MCF 10A (cell line): ENCODE results near the gene NHLRC1. TPM values are rescaled to one million over a fixed set of nuclear protein-coding genes. Genes with fewer than 3 reads are reported as not detected.

ENCODE experiments used
- BruUV-seq: library from RNA; stranded (reverse); fragments of 400-500 nt; replicated peaks from 2 replicates; lab custom pipeline; 2021; lab: Mats Ljungman, UMichigan
- CTCF ChIA-PET: fragments of 300-600 bp; sonication (Branson Sonifier 250); formaldehyde crosslinking; extraction: SDS; loops from one replicate; lab custom pipeline; 2021; ENCODE audit warnings: antibody characterized with exemption, inconsistent platforms; lab: Yijun Ruan, JAX
- POLR2A ChIA-PET: fragments of 300-600, 350-650 bp; sonication (Branson Sonifier 250); formaldehyde crosslinking; extraction: SDS; loops from one replicate; lab custom pipeline; 2020; ENCODE audit warnings: antibody characterized with exemption, inconsistent platforms; lab: Yijun Ruan, JAX
- DNase-seq: peaks from one replicate; pipeline ENCODE4 v3.0.0-alpha.2; 2018; ENCODE audit not compliant: unreplicated experiment
- H3K27ac Mint-ChIP-seq: one replicate; pipeline ENCODE4 v1.8.0; 2022; ENCODE audit warnings: mild to moderate bottlenecking, low read depth, mixed read lengths; ENCODE audit not compliant: unreplicated experiment
- H3K27me3 Mint-ChIP-seq: one replicate; pipeline ENCODE4 v1.8.0; 2022; ENCODE audit warnings: mixed read lengths; ENCODE audit not compliant: insufficient read depth, unreplicated experiment
- H3K36me3 Mint-ChIP-seq: one replicate; pipeline ENCODE4 v1.8.0; 2022; ENCODE audit warnings: mild to moderate bottlenecking, moderate library complexity, mixed read lengths; ENCODE audit not compliant: insufficient read depth, unreplicated experiment
- H3K4me1 Mint-ChIP-seq: one replicate; pipeline ENCODE4 v1.8.0; 2022; ENCODE audit warnings: mixed read lengths; ENCODE audit not compliant: insufficient read depth, unreplicated experiment
- H3K4me3 Mint-ChIP-seq: one replicate; pipeline ENCODE4 v1.8.0; 2022; ENCODE audit warnings: mild to moderate bottlenecking, moderate library complexity, mixed read lengths; ENCODE audit not compliant: unreplicated experiment
- H3K9me3 Mint-ChIP-seq: one replicate; pipeline ENCODE4 v1.8.0; 2022; ENCODE audit warnings: mixed read lengths; ENCODE audit not compliant: unreplicated experiment
- intact Hi-C: fragments of 100-400 bp; cut with micrococcal nuclease; formaldehyde crosslinking; loops from 2 replicates; pipeline ENCODE4 v1.14.1; 2022
- total RNA-seq: library from RNA; stranded (reverse); gene quantifications from 2 replicates; pipeline ENCODE4 v1.2.3, GENCODE V29; 2022
- TF ChIP-seq, protein P1 (sequence below): fragments of 200-600 bp; IDR thresholded peaks from one replicate; pipeline ENCODE4 v1.8.0; 2022; ENCODE audit warnings: antibody characterized with exemption, mild to moderate bottlenecking; ENCODE audit not compliant: unreplicated experiment

The NHLRC1 gene
- total RNA-seq, 1 experiment from 2014 or later: not detected

DNA sequence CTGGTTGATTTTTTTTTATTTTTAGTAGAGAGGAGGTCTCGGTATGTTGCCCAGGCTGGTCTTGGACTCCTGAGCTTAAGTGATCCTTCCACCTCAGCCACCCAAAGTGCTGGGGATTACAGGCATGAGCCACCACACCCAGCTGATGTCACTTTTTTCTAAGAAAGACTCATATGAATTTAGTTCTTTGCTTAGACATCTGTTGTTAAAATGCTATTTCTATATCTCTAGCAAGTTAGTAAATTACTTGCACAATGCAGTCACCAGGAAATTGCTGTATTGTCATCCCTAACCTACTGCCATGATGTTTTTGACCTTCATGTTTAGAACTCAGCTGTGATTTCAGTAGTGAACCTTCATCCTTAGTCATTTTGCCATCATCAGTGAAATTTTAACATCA is 38.4 kb upstream of the NHLRC1 start:
- no peak for DNase-seq
- H3K27me3 Mint-ChIP-seq: no peaks in the 10 kb centered on the region
- BruUV-seq: no TSS peak

DNA sequence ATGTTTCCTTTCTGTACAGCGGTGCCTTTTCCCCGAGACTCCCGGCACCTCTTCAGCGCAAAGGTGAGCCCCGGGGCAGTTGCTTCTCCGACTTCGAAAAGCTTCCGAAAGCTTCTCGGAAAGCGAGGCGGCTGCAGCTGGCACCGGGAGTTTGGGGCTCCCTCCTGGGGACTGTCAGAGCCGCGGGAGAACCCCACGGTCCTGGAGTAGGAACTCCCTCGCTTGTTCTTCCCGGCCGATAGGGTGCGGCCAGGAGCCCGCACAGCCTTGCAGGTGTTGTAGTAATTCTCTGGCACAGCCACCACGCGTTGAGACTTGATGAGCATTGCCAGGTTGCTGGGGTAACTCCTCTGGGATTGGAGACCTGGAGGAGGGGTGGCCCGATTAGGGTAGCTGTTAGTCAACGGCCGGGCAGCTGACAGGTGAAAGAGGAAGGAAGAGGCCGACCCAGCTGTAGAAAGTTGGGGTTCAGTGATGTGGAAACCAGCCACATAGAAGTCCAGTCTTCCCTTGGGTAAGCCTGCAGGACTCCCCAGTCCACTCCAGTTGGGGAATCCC is 33.5 kb upstream of the NHLRC1 start:
- Mint-ChIP-seq H3K9me3 (no peaks in the 10 kb centered on the region), H3K4me3 (peak overlapping the region; percentile 94), H3K27me3 (no peaks in the 10 kb centered on the region), H3K27ac (peak overlapping the region; percentile 97), H3K36me3 (peaks cover 20% of the 10 kb centered on the region), H3K4me1 (peaks cover 16% of the 10 kb centered on the region)
- TF ChIP-seq, protein P1, sequence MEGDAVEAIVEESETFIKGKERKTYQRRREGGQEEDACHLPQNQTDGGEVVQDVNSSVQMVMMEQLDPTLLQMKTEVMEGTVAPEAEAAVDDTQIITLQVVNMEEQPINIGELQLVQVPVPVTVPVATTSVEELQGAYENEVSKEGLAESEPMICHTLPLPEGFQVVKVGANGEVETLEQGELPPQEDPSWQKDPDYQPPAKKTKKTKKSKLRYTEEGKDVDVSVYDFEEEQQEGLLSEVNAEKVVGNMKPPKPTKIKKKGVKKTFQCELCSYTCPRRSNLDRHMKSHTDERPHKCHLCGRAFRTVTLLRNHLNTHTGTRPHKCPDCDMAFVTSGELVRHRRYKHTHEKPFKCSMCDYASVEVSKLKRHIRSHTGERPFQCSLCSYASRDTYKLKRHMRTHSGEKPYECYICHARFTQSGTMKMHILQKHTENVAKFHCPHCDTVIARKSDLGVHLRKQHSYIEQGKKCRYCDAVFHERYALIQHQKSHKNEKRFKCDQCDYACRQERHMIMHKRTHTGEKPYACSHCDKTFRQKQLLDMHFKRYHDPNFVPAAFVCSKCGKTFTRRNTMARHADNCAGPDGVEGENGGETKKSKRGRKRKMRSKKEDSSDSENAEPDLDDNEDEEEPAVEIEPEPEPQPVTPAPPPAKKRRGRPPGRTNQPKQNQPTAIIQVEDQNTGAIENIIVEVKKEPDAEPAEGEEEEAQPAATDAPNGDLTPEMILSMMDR: peak; percentile 24
- intact Hi-C loops: loop anchor here (2.0 to 10.0 kb wide), 4 partner anchors 109 to 321 kb away; partner anchors contain the start of genes DEK and KIF13A
- POLR2A ChIA-PET: interaction anchor here (0.6 to 4.8 kb wide), 25 partner anchors 11 to 556 kb away, joined by 3 to 73 read pairs (median 5); partner anchors contain the start of genes FAM8A1, KIF13A and NUP153
- BruUV-seq: no TSS peak
- DNase-seq: peak; percentile 90
- CTCF ChIA-PET: no interaction called here

More for the DNA sequence above, 38.4 kb upstream of the NHLRC1 start:
- Mint-ChIP-seq H3K4me1 (peaks cover 16% of the 10 kb centered on the region), H3K27ac (peak overlapping the region; percentile 57), H3K36me3 (peaks cover 38% of the 10 kb centered on the region), H3K4me3 (no peak overlapping the region), H3K9me3 (no peaks in the 10 kb centered on the region)
- TF ChIP-seq, protein P1: no peak
- CTCF ChIA-PET: interaction anchor here (0.7 kb wide), 2 partner anchors 49 to 344 kb away, joined by 3 read pairs; no protein-coding TSS in a partner anchor
- POLR2A ChIA-PET: interaction anchor here (0.6 to 2.7 kb wide), 3 partner anchors 10 to 634 kb away, joined by 3 to 13 read pairs (median 3); no protein-coding TSS in a partner anchor
- intact Hi-C loops: no loop called here

DNA sequence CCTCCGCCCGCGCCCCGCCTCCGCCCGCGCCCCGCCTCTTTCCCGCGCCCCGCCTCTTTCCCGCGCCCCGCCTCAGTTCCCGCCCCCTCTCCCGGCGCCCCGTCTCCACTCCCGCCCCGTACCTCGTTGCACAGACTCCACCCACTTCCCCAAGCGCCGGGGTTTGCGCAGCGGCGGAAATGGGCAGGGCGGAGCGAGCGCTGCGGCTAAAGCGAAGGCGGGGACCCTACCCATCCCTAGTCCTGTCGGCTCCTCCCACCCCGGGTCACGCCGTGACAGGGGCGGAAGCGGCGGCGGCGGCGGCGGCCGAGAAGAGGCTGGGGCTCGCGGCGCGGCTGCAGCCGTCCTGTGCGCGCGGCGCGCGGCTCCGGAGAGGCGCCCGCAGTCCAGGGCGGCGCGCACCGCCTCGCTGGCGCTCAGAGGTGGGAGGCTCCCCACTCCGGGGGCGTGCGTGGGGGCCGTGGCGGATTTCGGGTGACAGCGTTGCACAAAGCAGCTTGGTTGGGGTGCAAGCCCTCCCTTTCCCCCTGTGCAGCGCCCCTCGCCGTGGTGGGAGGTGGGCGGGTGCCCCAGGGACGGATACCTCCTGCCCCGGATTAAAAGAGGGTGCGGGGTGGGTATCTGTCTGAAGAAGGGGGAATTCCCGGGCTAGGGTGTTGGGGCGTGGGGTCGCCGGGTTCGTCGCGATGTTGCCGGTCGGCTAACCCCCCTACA is 32.8 kb upstream of the NHLRC1 start, which contains the start of gene KDM1B:
KDM1B (plus strand) TSS at position 273 of the 714 bp plus-strand sequence. CDS start 4,474 bp downstream, outside the sequence.
- H3K36me3 Mint-ChIP-seq: peaks cover 23% of the 10 kb centered on the region
- ChIA-PET CTCF (no interaction called here), POLR2A (interaction anchor here (0.6 to 4.8 kb wide), 31 partner anchors 9 to 448 kb away, joined by 3 to 73 read pairs (median 5); partner anchors contain the start of genes DEK, KIF13A and NUP153)
- no TSS peak for BruUV-seq
- DNase-seq: peak; percentile 97
- H3K27me3 Mint-ChIP-seq: no peaks in the 10 kb centered on the region
- H3K9me3 Mint-ChIP-seq: no peaks in the 10 kb centered on the region
- peak within 1 kb of the TSS; percentile 94 for H3K4me3 Mint-ChIP-seq
- TF ChIP-seq, protein P1: no peak
- H3K27ac Mint-ChIP-seq: peak within 1 kb of the TSS; percentile 97
- H3K4me1 Mint-ChIP-seq: peaks cover 15% of the 10 kb centered on the region
- intact Hi-C loops: loop anchor here (2.0 to 10.0 kb wide), 4 partner anchors 109 to 321 kb away; partner anchors contain the start of genes DEK and KIF13A
